Thyroid gland (tissue), 4 donors: ENCODE data around the gene SUMO3.

Experiments used
- POLR2A ChIP-seq, 2 donors: fragments of 450-650 bp; IDR thresholded peaks; one replicate each; pipeline ENCODE4 v1.6.1; 2017; ENCODE audit warnings: antibody characterized with exemption in 2 of 2, mild to moderate bottlenecking in 2 of 2, moderate library complexity in 1 of 2
- TF ChIP-seq, protein P1 (sequence below), 6 experiments: fragments of 200-600 bp in 3 of 6; fragments of 450-650 bp in 3 of 6; sonication (generic) in 3 of 6; IDR thresholded peaks; one replicate each; pipeline ENCODE4 v1.5.1; 2016 to 2019; ENCODE audit warnings: antibody characterized with exemption in 6 of 6, mild to moderate bottlenecking in 2 of 6, inconsistent platforms in 1 of 6, moderate library complexity in 1 of 6

DNA sequence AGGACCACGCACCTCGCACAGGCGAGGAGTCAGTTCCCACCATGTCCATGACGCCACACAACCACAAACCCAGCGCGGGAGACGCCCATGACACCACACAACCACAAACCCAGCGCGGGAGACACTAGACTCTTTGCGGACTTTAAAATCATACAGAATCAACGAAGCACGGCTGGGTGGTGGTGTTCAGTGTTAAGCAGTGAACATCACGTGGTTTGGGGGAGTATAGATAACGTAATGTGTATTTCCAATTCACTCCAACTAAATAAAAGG lies 36.5 kb upstream of the SUMO3 start:
- TF ChIP-seq, protein P1, sequence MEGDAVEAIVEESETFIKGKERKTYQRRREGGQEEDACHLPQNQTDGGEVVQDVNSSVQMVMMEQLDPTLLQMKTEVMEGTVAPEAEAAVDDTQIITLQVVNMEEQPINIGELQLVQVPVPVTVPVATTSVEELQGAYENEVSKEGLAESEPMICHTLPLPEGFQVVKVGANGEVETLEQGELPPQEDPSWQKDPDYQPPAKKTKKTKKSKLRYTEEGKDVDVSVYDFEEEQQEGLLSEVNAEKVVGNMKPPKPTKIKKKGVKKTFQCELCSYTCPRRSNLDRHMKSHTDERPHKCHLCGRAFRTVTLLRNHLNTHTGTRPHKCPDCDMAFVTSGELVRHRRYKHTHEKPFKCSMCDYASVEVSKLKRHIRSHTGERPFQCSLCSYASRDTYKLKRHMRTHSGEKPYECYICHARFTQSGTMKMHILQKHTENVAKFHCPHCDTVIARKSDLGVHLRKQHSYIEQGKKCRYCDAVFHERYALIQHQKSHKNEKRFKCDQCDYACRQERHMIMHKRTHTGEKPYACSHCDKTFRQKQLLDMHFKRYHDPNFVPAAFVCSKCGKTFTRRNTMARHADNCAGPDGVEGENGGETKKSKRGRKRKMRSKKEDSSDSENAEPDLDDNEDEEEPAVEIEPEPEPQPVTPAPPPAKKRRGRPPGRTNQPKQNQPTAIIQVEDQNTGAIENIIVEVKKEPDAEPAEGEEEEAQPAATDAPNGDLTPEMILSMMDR (IDR thresholded peaks at IDR 0.05): no peak
- TF ChIP-seq POLR2A (IDR thresholded peaks at IDR 0.05): no peak
